HG03520 (cell line): ENCODE data around the gene TEX53.
A peak's percentile ranks its signal among the peaks of the same experiment; 100 is the strongest.

ENCODE experiments used
- ATAC-seq: cut with Tn5 transposase; IDR thresholded peaks from one replicate; pipeline ENCODE4 v1.9.1; 2021; ENCODE audit warnings: mild to moderate bottlenecking, moderate library complexity; ENCODE audit not compliant: unreplicated experiment

The TEX53 gene

DNA sequence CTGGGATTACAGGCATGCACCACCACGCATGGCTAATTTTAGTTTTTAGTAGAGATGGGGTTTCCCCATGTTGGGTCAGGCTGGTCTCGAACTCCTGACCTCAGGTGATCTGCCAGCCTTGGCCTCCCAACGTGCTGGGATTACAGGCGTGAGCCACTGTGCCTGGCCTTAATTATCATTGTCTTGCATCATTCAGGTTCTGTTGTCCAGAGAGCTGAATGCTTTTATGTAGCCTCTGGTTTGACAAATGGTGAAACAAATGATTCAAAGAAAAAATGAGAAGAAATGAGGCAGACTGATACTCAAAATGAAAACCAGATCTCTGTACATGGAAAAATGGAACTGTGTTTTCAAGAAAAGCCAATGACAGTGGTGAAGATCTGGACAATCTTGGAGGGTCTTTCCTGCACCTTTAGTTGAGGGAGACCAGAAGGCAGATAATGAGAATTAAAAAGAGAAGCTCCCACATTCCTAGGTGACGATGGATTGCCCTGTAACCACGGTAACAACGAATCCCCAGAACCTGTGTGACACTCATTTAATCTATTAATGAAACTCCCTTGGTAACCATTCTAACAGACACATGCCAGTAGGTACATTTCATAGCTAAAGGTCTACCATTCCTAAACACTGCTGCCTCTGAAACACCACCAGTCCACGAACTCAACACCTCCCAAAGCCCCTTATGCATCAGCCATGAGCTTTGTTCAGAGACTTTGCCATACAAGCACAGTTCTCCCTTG is 22.8 kb upstream of the TEX53 start:
- no peak for ATAC-seq

DNA sequence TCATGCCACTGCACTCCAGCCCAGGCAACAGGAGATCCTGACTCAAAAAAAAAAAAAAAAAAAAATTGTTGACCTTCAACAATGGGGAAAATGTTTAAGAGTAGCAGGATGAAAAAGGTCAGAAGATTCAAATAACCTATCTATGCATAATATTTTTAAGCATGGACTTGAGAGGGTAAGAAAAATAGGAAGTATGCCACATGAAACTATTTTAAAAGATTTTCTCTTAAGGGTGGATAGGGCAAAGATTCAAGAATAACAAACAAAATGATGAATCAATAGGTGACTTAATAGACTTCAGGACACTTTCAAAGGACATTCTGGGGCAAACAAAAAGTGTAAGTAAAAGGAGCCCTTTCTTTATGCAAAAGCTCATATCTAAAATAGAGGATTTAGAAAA is 21.2 kb upstream of the TEX53 start:
- ATAC-seq = no peak

DNA sequence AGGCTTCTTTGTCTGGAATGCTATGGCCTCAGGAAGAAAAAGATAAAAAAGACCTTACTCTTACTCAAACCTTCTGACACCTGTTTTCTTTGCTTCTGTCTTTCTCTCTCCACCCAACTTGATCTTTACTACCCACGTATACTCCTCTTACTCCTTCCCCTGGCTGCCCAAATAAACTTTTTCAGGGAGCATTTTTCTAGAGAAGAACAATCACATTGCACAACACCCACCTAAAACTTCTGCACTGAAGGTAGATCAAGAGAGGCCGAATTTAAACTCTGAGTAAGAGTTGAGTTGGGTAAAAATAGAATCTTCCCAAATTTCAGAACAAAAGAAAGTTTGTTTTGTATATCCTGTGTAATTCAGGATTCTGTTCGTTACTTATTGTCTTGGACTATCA is 20.5 kb upstream of the TEX53 start:
- ATAC-seq = no peak

DNA sequence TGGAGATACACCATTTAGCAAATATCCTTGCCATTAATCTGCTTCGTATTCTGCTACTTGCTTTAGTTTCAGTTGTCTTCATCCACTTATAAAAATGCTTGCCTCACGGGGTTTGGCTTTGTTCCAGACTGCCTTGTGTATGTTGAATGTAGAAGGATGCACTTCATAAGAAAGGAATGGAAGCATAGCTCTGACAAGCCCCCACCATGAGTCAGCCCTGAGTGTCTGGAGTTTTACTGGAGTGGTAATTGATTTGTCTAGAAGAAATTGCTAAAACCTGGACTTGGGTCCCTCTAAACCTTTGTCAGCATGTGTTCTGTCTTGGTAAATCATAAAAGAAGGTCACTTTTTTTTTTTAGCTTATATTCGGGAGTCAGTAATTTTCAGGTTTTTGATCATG is 19.8 kb upstream of the TEX53 start:
- ATAC-seq = no peak

DNA sequence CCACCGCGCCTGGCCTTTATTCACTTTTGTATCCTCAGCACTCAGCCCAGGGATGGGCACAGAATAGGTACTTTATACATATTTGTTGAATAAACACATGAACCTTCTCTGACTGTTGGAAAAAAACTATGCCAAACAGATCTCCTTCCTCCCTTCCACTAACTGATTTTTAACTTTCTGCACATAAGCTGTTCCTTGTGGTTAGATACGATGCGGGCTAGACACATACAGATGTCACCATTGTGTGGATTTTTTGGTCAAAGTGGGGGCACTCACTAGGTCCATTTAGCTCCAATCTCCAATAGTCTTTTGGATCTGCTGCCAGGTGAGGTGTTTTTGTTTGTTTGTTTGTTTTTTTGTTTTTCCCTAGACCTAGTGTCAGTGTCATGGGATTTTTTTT is 19.3 kb upstream of the TEX53 start:
- ATAC-seq = no peak

DNA sequence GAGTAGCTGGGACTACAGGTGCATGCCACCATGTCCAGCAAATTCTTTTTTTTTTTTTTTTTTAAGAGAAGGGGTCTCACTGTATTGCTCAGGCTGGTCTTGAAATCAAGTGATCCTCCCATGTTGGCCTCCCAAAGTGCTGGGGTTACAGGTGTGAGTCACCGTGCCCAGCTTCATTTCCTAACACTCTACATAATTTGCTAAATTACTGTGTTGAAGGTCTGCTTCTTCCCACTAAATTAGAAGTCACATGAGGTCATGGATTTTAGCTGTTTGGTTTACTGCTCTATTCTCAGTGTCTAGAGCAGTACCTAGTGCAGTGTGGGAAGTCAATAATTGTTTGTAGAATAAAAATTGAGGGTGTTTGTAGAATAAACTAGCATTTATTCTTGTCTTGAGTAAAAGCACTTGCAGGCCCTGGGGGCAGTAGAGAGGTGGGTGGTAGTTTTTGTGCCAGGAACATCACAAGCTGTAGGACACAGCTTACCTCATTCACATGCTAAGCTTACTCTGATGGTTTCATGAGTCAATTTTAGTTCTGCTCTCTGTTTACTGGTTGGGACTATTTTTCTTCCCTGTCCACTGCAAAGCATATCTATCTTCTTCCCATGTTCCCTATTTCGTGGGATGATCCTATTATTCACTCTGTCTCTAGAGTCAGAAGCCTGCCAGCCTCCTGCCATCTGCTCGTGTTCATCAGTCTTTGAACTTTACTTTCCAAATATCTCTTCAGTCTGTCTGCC is 17.4 kb upstream of the TEX53 start:
- no peak for ATAC-seq

DNA sequence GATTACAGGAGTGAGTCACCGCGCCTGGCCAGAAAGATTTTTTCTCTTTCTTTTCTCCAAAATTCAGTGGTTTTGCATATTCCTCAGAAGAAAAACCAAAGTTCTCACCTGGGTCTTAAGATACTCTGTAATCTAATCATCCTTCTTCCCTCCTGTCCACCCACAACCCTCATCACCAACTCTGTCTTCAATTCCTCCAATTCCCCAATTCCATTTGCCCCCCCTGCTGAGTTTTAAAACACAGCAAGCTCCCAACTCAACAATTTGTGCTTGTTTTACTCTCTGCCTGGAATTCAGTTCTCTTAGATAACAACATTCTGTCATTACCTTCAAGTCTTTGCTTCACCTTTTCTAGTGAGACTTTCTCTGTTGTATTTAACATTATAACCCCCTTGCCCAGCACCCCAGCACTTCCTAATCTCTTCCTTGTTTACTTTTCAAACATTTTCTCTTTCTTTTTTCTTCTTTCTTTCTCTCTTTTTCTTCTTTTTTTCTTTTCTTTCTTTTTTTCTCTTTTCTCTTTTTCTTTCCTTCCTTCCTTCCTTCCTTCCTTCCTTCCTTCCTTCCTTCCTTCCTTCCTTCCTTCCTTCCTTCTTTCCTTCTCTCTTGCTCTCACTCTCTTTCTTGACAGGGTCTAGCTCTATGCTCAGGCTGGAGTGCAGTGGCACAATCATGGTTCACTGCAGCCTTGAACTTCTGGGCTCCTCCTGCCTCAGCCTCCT is 16.6 kb upstream of the TEX53 start:
- no peak for ATAC-seq

DNA sequence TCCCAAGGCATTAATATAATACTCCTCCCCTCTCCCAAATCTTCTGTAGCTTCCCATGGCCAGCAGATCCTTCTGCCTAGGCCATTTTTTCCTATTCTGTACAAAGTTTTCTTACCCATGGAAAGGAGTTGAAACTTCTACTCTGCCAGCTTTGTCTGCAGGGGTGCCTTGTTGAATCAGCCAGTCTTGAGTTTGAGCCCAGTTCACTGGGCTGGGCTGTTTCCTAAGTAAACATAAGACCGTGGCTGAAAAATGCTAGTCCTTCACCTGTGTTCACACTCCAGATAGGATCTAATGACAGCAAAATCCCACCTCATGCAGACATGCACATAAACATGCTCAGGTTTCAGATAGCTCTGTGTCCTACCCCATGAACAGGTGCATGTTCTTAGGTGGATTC is 14.0 kb upstream of the TEX53 start:
- ATAC-seq = no peak

DNA sequence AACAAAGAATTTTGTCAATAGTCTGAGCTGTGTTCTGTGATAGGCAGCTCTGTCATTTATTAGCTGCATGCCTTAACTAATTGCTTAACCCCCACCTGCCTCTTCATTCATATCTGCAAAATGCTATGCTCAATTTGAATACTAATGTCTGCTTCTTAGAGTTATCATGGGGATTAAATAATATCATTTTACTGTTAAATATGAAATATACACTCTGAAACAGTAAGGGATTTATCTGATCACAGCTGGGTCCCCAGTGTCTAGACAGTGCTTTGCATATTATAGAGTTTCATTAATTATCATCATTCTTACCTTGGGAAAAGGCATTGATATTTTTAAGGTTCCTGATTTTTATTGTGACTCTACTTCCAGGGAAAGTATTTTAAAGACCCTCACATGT is 12.4 kb upstream of the TEX53 start:
- ATAC-seq = no peak

DNA sequence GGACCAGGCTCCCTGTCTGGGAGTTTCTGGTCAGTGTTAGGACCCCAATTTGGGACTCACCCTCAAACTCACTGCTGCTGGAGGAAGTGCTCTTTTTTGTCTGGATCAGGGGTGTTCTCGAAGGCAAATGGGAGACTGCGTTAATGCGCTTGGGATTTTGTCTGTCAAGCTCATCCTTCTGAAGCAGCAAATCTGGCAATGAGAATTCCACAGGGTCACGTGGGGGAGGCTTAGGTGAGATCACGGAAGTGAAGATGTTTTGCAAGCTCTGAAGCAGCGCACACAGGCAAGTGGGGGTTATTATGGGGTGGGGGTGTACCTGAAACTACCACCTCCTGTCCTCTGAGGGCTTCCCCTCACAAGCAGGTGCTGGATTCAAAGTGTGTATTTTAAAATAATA is 10.5 kb upstream of the TEX53 start:
- no peak for ATAC-seq

DNA sequence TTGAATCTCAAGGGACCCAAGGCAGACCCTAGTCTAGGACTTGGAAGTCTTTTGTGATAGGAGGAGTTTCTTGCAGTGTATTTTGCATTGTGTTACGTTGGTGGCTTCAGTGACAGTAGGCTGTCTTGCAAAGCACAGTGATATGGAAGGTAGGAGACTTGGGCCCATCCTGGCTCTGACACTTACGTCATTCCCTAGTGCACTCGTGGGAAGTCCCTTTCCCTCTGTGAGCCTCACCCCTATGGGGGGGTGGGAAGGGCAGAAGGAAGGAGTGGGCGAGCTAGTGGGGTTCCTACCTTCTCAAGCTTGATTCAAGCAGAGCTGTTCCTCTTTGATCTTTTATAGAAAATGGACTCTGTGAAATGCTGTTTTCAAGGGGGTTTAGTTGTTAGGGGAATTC is 9.2 kb upstream of the TEX53 start:
- ATAC-seq = no peak

DNA sequence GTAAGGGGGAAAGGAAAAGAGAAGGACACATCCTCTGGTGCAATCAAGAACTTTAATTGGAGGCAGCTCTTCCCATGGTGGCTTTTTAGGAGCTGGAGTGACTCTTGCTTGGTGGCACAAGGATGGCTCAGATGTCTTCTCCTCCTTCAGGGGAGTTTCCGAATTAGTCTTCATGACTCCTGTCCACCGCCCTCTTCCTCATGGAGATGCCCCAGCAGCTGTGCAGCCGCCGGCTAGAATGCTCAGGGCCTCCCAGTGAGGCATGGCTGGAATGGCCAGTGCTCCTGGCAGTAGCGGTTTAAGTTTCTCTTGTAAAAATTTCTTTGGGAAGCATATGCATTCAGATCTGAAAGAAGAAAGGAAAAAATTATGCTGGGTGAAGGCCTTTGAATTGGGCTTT is 8.8 kb upstream of the TEX53 start:
- no peak for ATAC-seq

DNA sequence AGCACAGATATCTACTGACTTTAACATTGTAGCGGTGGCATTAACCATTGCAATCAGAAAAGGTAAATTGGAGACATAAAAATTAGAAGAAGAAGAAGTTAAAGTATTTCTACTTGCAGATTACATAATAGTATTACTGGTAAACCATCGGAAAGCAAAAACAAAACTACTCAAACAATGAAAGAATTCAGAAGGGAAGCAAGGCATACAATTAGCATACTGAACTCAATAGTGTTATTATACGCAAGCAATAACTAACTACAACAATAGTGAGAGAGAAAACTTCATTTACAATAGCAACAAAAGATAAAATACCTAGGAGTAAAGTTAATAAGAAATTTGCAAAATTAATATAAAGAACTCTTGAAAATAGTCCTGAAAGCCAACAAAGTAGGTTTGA is 6.6 kb upstream of the TEX53 start:
- ATAC-seq = no peak

DNA sequence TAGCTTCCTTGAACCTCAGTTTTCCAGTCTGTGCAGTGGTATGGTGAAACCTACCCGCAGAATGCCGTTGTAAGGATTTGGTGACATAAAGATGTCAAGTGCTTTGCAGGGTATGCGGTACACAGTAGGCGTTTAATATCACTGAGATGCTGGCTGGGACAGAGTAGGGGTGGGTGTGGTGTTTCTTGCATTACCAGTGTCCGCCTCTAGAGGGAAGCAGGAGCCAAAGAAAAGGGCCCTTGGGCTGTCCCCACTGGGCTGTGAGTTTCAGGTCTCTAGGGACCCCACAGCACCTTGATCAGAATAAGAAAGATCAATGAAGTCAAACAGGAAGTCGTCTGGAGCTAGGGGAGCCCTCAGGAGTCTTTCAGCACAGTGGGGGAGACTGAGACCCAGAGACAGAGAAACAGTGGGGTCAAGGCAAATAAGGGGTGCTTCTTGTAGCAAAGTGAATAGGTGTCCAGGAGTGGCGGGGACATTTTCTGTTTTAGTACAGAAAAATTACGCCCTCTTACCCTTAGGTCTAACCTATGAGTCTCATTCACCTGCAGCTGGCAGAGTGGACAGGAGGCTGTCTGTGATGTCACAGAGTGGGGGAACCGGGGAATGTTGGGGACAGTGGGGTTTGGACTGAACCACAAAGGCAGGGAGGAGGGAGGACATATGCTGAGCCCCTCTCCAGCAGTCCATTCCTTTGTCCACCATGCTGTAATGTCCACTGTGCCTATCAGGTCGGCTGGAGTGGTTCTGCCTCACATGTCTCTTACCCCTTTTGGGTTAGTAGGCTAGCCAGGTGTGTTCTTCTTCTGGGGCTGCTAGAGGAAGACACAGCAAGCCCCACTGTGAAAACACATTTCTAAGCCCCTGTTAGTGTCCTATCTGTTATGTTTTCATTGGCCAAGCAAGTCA is 4.7 kb upstream of the TEX53 start:
- no peak for ATAC-seq

DNA sequence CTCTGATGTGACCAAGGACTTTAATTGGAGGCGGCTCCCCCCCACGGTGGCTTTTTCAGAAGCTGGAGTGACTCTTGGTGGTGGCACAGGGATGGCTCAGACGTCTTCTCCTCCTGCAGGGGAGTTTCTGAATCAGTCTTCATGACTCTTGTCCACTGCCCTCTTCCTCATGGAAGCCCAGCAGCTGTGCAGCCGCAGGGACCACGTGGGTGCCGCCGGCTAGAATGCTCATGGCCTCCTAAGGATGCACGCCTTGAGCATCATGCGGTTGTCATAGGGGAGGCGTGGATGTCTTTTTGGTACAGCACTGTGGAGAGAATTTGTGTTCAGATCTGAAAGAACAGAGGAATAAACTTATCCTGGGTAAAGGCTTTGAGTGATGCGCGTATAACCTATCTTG is 1.3 kb downstream of the TEX53 start:
- no peak for ATAC-seq

DNA sequence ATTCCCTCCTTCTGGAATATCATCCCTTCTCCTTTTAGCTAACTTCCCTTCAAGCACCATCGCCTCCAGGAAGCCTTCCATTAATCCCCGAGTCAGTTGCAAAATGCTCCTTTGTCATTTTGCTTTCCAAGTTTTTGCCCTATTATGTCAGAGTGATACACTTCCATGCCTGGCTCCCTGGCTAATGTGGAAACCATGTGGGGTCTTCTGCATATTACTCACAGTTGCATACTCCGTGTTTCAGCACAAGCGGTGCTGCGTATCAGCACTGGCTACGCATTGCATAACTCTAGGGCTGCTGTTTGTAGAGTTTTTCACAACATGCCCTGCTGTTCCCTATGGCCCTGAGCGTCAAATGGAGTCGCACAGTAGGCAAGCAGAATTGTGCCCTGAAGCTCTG is 1.9 kb downstream of the TEX53 start:
- no peak for ATAC-seq

DNA sequence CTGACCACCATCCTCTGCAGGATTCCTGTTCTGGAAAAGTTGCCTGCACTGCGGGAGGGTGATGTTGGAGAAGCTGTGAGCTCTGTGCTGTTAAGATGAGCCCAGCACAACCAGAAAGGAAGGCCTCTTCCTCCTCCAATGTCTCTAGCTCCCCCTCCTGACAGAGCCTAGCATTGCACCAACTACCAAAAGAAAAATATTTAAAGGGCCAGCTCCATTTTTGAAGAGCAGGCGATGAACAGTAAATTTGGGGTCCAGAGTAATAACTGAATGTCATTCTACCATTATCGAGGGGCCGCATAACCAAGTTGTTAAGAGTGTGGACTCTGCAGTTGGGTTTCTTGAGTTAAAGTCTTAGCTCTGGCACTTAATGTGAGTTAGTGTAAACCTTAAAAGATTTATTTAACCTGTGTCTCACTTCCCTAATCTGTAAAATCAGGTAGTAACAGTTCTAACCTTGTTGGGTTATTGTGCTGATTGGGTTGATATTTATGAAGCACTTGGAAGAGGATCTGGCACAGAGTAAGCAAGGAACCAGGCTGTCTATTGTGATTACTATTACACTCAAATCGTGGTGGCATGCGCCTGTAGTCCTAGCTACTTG is 3.9 kb downstream of the TEX53 start:
- peak; percentile 56 for ATAC-seq

DNA sequence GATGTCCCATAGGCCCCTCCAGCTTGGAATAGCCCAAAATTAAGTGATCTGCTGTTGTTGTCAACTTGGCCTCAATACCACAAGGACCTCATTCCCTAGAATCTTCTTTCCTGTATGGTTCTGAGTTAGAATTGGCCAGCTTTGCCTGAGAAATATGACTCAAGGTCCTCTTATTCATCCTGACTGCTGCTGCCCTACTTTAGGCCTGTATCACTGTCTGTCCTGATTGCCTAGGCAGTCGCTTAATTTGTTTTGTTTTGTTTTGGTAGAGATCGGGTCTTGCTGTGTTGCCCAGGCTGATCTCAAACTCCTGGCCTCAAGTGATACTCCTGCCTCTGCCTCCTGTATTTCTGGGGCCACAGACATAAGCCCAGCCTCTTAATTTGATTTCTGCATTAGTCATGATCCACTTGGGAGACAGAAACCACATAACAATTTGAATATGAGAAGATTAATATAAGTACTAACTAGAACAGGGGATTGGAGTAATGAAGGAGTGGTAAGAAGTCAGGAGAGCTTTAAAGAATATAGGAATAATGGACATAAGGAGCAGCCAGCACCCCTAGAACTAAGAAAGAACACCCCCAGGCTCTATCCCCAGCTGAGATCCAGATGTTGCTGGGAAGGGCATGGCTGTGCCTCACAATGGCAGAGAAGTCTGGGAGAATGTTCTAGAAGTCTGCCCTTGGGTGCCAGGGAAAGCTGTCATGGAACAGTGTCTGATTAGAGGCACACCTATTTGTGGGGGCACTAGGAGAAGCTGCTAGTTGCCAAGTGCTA is 4.6 kb downstream of the TEX53 start:
- no peak for ATAC-seq

DNA sequence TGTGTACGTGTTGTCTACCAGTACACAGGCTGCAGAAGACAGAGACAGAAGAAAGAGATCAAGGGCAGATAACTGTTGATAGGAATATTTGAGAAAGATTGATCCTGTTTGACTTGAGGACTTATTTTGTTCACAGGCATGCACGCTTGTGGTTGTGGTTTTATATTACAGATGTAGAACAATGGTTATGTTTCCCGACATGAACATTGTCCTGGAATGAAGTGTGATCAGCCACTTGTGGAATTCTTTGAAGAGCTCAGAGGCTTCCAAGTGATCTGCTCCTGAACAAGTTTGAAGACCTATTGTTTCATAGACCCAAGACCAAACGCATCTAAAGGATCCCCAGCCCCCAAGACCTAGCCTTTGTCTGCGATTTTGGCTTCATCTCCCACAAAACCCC is 13.7 kb downstream of the TEX53 start:
- no peak for ATAC-seq

DNA sequence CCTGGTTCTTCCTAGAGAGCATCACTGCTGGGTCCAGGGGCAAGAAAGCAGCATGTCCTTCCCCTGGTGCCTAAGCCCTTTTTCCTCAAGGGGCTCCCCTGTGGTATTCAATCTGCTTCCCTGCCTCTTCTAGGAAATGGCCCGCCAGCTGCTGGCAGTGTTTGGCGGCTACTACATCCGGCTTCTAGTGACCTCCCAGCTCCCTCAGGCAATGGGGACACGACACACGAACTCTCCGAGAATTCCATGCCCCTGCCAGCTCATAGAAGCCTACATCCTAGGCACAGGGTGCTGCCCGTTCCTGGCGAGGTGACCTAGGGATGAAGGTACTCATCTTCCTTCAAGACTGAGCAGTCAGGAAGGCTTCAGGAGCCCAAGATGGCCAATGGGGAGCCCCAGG is 14.6 kb downstream of the TEX53 start:
- no peak for ATAC-seq
